AG04450 (cell line): ENCODE measurements around the gene PAK1IP1. TPM values are rescaled to one million over a fixed set of nuclear protein-coding genes. Genes with fewer than 3 reads are reported as not detected.
"Not testable (repeated sequence)": the region's sequence is repeated elsewhere in the genome, so short reads cannot be mapped to it uniquely, and the experiment has no call there.

Experiments used
- CTCF ChIA-PET: fragments of 300-600, 350-600 bp; formaldehyde crosslinking; extraction: SDS; loops from one replicate; lab custom pipeline; 2022; ENCODE audit warnings: antibody characterized with exemption, inconsistent platforms; lab: Charles Lee
- POLR2A ChIA-PET: fragments of 350-600 bp; formaldehyde crosslinking; extraction: SDS; loops from one replicate; lab custom pipeline; 2021; ENCODE audit warnings: antibody characterized with exemption, inconsistent platforms; lab: Yijun Ruan, JAX
- DNase-seq: peaks from one replicate; pipeline ENCODE4 v3.0.0-alpha.2; 2011; ENCODE audit warnings: low read depth, low spot score
- H3K27ac ChIP-seq: one replicate; pipeline ENCODE4 v1.5.1; 2012; ENCODE audit warnings: low read depth, low read length, control low read depth
- H3K27me3 ChIP-seq: one replicate; pipeline ENCODE4 v1.6.0; 2012; ENCODE audit warnings: low read length; ENCODE audit not compliant: control insufficient read depth, insufficient read depth
- H3K4me3 ChIP-seq: 2 replicates; pipeline ENCODE4 v1.5.1; 2011; ENCODE audit warnings: mild to moderate bottlenecking, low read depth, low read length, control low read depth
- H3K9me3 ChIP-seq: 2 replicates; pipeline ENCODE4 v1.5.1; 2012; ENCODE audit warnings: low read length; ENCODE audit not compliant: control insufficient read depth, insufficient read depth
- CTCF ChIP-seq: IDR thresholded peaks from 2 replicates; pipeline ENCODE4 v1.5.1; 2011; ENCODE audit warnings: low read depth, low read length, control low read depth, inconsistent platforms
- polyA plus RNA-seq: library from polyadenylated mRNA; depleted of rRNA; stranded (reverse); fragments of >200 nt; gene quantifications from 2 replicates; pipeline ENCODE4 v1.2.3, GENCODE V29; 2011

Gene PAK1IP1
- polyA plus RNA-seq, 1 experiment, result 24.2 TPM

- Histone ChIP-seq H3K9me3 (no peaks in the 10 kb centered on the region), H3K27ac (no peak overlapping the region), H3K27me3 (no peaks in the 10 kb centered on the region), H3K4me3 (no peak overlapping the region)
- DNase-seq, result no peak
- ChIA-PET POLR2A (interaction anchor here (0.7 kb wide), 1 partner anchor 10 kb away, joined by 3 read pairs; no protein-coding TSS in a partner anchor), CTCF (interaction anchor here (1.1 kb wide), 1 partner anchor 251 kb away, joined by 3 read pairs; no protein-coding TSS in a partner anchor)
- TF ChIP-seq CTCF, result no peak
Measured at GRCh38 chr6:10730254-10730653, 35.5 kb downstream of the PAK1IP1 start.

GRCh38 chr6:10733151-10733715, 38.5 kb downstream of the PAK1IP1 start:
- CTCF ChIA-PET, result no interaction called here
- H3K9me3 ChIP-seq, result no peaks in the 10 kb centered on the region
- POLR2A ChIA-PET, result interaction anchor here (1.3 kb wide), 1 partner anchor 9 kb away, joined by 4 read pairs; no protein-coding TSS in a partner anchor
- H3K27ac ChIP-seq, result no peak overlapping the region
- H3K4me3 ChIP-seq, result no peak overlapping the region
- DNase-seq, result no peak
- no peaks in the 10 kb centered on the region for H3K27me3 ChIP-seq
- TF ChIP-seq CTCF, result no peak

GRCh38 chr6:10733863-10734262, 39.1 kb downstream of the PAK1IP1 start:
- Histone ChIP-seq H3K27ac (peak overlapping the region; percentile 87), H3K9me3 (no peaks in the 10 kb centered on the region), H3K27me3 (no peaks in the 10 kb centered on the region), H3K4me3 (no peak overlapping the region)
- ChIA-PET CTCF (no interaction called here), POLR2A (interaction anchor here (1.3 kb wide), 1 partner anchor 10 kb away, joined by 4 read pairs; no protein-coding TSS in a partner anchor)
- DNase-seq, result no peak
- TF ChIP-seq CTCF, result no peak

GRCh38 chr6:10736731-10737130, 42.0 kb downstream of the PAK1IP1 start:
- H3K27me3 ChIP-seq, result no peaks in the 10 kb centered on the region
- no peak for TF ChIP-seq CTCF
- DNase-seq, result no peak
- H3K27ac ChIP-seq, result no peak overlapping the region
- ChIA-PET CTCF (interaction anchor here (0.7 kb wide), 1 partner anchor 258 kb away, joined by 3 read pairs; no protein-coding TSS in a partner anchor), POLR2A (no interaction called here)
- H3K4me3 ChIP-seq, result no peak overlapping the region
- H3K9me3 ChIP-seq, result 0 out of 2 replicates have a peak, but pooled peaks cover 4% of the 10 kb centered on the region

- Histone ChIP-seq H3K27ac (no peak overlapping the region), H3K27me3 (no peaks in the 10 kb centered on the region), H3K9me3 (0 out of 2 replicates have a peak, but pooled peaks cover 4% of the 10 kb centered on the region), H3K4me3 (no peak overlapping the region)
- CTCF ChIA-PET, result no interaction called here
- POLR2A ChIA-PET, result no interaction called here
- no peak for TF ChIP-seq CTCF
- no peak for DNase-seq
Measured at GRCh38 chr6:10740061-10740460, 45.3 kb downstream of the PAK1IP1 start.

GRCh38 chr6:10741643-10742042, 46.9 kb downstream of the PAK1IP1 start:
- H3K27me3 ChIP-seq, H3K9me3 ChIP-seq, DNase-seq, H3K4me3 ChIP-seq, H3K27ac ChIP-seq, CTCF ChIA-PET, POLR2A ChIA-PET: not testable (repeated sequence)
